NCI-H82 (cell line): ENCODE measurements around the gene CNN1.
A peak's percentile ranks its signal among the peaks of the same experiment; 100 is the strongest.

Experiments
- DNase-seq: peaks from one replicate; lab custom pipeline; 2025; lab: John Stamatoyannopoulos, UW

The CNN1 gene

GRCh38 chr19:11538232-11539036, at the start of gene CNN1:
CNN1 (plus strand) TSS chr19:11538851; CDS start chr19:11538928, 77 bp downstream.
- peak; percentile 24 for DNase-seq

- DNase-seq, result no peak
Observed at GRCh38 chr19:11489378-11489777, 49.3 kb upstream of the CNN1 start.

- no peak for DNase-seq
Observed at GRCh38 chr19:11494634-11495285, 43.9 kb upstream of the CNN1 start.

- no peak for DNase-seq
Observed at GRCh38 chr19:11495481-11495880, 43.2 kb upstream of the CNN1 start.

GRCh38 chr19:11495885-11496284, 42.8 kb upstream of the CNN1 start:
- DNase-seq, result no peak

- peak; percentile 77 for DNase-seq
Observed at GRCh38 chr19:11496391-11497163, 42.1 kb upstream of the CNN1 start.

- DNase-seq, result no peak
Observed at GRCh38 chr19:11499220-11499726, 39.4 kb upstream of the CNN1 start.

- no peak for DNase-seq
Observed at GRCh38 chr19:11499890-11500420, 38.7 kb upstream of the CNN1 start.

- DNase-seq, result no peak
Observed at GRCh38 chr19:11504502-11505031, 34.1 kb upstream of the CNN1 start.

GRCh38 chr19:11505032-11505503, 33.6 kb upstream of the CNN1 start:
- peak; percentile 97 for DNase-seq

GRCh38 chr19:11505504-11506100, 33.0 kb upstream of the CNN1 start, which contains the start of gene ZNF653:
ZNF653 (minus strand) TSS chr19:11505839; CDS start chr19:11505786, 53 bp downstream.
- DNase-seq, result peak; percentile 96

- DNase-seq, result no peak
Observed at GRCh38 chr19:11506101-11506555, 32.5 kb upstream of the CNN1 start.

GRCh38 chr19:11506967-11507366, 31.7 kb upstream of the CNN1 start:
- DNase-seq, result no peak

GRCh38 chr19:11507370-11508078, 31.1 kb upstream of the CNN1 start:
- DNase-seq, result no peak

- no peak for DNase-seq
Observed at GRCh38 chr19:11510444-11510843, 28.2 kb upstream of the CNN1 start.

GRCh38 chr19:11513946-11514345, 24.7 kb upstream of the CNN1 start:
- no peak for DNase-seq

GRCh38 chr19:11519138-11519537, 19.5 kb upstream of the CNN1 start:
- no peak for DNase-seq

- DNase-seq, result peak; percentile 98
Observed at GRCh38 chr19:11528551-11529341, 9.9 kb upstream of the CNN1 start, which contains the start of gene ECSIT. ECSIT (minus strand) TSS chr19:11529134; CDS start chr19:11519170, 9,964 bp downstream.

- DNase-seq, result peak; percentile 95
Observed at GRCh38 chr19:11530432-11530831, 8.2 kb upstream of the CNN1 start.

GRCh38 chr19:11534538-11534937, 4.1 kb upstream of the CNN1 start:
- no peak for DNase-seq
